HG02852 (cell line): ENCODE results near the gene NIP7.

Experiments used
- ATAC-seq: cut with Tn5 transposase; IDR thresholded peaks from one replicate; pipeline ENCODE4 v1.9.1; 2021; ENCODE audit warnings: mild to moderate bottlenecking, moderate library complexity; ENCODE audit not compliant: unreplicated experiment

NIP7 gene

GRCh38 chr16:69381231-69381630 lies 41.7 kb downstream of the NIP7 start:
- no peak for ATAC-seq

GRCh38 chr16:69382421-69382820 lies 42.8 kb downstream of the NIP7 start:
- no peak for ATAC-seq

- ATAC-seq: no peak
These were observed 45.4 kb downstream of the NIP7 start for GRCh38 chr16:69384974-69385373.

GRCh38 chr16:69386596-69386995 lies 47.0 kb downstream of the NIP7 start:
- ATAC-seq: no peak
